ENCODE measurements around the gene ATOSA. TPM values are rescaled to one million over a fixed set of nuclear protein-coding genes. Genes with fewer than 3 reads are reported as not detected.

The ATOSA gene, protein sequence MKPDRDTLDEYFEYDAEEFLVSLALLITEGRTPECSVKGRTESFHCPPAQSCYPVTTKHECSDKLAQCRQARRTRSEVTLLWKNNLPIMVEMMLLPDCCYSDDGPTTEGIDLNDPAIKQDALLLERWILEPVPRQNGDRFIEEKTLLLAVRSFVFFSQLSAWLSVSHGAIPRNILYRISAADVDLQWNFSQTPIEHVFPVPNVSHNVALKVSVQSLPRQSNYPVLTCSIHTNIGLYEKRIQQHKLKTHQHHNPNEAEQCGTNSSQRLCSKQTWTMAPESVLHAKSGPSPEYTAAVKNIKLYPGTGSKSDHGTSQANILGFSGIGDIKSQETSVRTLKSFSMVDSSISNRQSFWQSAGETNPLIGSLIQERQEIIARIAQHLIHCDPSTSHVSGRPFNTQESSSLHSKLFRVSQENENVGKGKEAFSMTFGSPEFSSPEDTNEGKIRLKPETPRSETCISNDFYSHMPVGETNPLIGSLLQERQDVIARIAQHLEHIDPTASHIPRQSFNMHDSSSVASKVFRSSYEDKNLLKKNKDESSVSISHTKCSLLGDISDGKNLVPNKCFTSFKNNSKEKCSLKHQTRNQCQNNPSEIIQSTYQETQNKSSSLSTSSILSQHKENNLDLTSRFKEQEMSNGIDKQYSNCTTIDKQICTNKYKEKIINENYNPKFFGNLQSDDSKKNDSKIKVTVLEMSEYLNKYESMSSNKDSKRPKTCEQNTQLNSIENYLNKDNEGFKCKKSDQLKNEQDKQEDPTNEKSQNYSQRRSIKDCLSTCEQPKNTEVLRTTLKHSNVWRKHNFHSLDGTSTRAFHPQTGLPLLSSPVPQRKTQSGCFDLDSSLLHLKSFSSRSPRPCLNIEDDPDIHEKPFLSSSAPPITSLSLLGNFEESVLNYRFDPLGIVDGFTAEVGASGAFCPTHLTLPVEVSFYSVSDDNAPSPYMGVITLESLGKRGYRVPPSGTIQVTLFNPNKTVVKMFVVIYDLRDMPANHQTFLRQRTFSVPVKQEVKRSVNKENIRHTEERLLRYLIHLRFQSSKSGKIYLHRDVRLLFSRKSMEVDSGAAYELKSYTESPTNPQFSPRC
- total RNA-seq: 10 to 100 TPM; 60.5 to 65.1 TPM

DNA sequence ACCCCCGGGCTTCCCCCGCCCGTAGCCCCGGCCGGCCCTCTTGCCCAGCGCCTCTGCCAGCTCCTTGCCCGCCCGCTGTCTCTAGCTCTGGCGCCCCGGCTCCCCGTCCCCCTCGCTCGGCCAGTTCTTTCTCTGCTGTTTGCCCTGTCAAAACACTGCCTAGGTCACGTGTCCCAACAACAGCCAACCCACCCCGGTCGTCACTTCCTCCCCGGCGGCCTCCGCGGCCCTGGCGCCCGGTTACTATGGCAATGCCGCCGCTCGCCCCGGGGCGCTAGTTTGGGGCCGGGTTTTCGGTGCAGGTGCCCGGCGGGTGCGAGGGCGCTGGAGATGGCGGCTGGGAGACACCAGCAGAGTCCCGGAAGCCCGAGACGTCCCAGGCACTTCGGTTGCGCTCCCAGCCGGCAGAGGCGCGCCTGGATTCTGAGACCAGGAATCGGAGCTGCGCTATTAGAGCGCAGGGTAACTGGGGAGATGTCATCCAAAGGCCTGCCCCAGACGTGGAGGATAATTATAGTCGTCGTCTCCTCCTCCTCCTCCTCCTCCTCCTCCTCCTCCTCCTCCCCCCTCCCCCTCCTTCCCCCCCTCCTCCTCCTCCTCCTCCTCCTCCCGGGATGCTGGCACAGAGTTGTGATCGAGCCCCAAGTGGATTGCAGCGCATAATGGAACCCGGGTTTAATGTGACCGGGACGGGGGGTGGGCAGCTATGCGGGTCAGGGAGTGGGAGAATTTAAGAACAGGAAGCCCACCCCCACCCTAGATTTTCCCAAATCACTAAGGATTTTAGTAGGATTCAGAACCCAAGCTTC lies at the start of gene ATOSA:
Gene ATOSA (minus strand): TSS at position 157 of the 809 bp plus-strand sequence. CDS start 1,367 bp downstream, outside the sequence.
- peak within 1 kb of the TSS; percentile 100 for H3K4me3 Mint-ChIP-seq
- peak within 1 kb of the TSS; percentile 100 for H3K27ac Mint-ChIP-seq
- peaks cover 11% of the 10 kb centered on the region for H3K36me3 Mint-ChIP-seq
- POLR2A ChIA-PET: interaction anchor here (0.5 to 2.0 kb wide), 11 partner anchors 20 to 1032 kb away, joined by 3 to 8 read pairs (median 3); no protein-coding TSS in a partner anchor
- H3K4me1 Mint-ChIP-seq: peaks cover 26% of the 10 kb centered on the region
- peak; percentile 91 for DNase-seq
- ATAC-seq (ENCODE audit: low read depth): peak; percentile 77
- H3K27me3 Mint-ChIP-seq: no peaks in the 10 kb centered on the region
- H3K9me3 Mint-ChIP-seq: no peaks in the 10 kb centered on the region

DNA sequence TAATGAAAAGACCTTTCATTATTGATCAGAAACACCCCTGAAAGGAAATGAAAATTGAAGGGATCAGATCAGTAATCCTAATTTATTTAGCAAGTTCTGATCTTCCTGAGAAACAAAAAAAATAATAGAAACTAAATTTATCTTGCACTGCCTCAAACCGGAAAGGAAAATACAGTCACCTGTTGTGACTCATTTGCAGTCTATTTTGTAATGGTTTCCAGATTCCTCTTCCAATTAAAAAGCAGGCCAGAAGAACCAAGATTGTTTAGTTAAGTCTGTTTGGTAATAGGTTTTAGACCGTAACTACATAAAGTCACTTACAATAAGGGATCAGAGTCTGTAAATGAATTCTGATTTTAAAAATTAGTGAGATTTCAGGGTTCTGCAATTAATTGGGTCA lies 49.7 kb upstream of the ATOSA start:
- H3K27ac Mint-ChIP-seq: no peak overlapping the region
- peaks cover 7% of the 10 kb centered on the region for H3K27me3 Mint-ChIP-seq
- DNase-seq (no peak), ATAC-seq (ENCODE audit: low read depth) (no peak)
- H3K4me1 Mint-ChIP-seq: peaks cover 24% of the 10 kb centered on the region
- H3K4me3 Mint-ChIP-seq: no peak overlapping the region
- H3K9me3 Mint-ChIP-seq: no peaks in the 10 kb centered on the region
- no peaks in the 10 kb centered on the region for H3K36me3 Mint-ChIP-seq
- POLR2A ChIA-PET: interaction anchor here (1.4 kb wide), 1 partner anchor 183 kb away, joined by 3 read pairs; no protein-coding TSS in a partner anchor

DNA sequence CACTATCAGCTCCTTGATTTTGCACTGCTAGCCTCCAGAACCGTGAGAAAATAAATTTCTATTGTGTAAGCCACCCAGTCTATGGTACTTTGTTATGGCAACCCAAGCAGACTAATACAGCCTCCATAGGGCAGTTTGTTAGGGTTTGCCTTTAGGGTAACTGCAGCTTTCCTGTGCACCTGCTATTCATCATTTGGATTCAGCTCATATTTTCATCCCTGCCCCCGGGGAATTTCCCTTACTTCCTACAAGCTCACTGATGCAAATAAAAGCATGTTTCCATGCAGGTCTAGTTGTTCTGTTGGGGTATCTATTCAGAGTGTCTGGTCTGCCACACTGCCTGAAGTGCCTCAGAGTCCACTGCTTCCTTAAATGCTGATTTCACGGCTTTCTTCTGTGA lies 48.6 kb upstream of the ATOSA start:
- DNase-seq (no peak), ATAC-seq (ENCODE audit: low read depth) (no peak)
- Mint-ChIP-seq H3K4me1 (peaks cover 14% of the 10 kb centered on the region), H3K27ac (no peak overlapping the region), H3K27me3 (peaks cover 7% of the 10 kb centered on the region), H3K4me3 (no peak overlapping the region), H3K9me3 (no peaks in the 10 kb centered on the region), H3K36me3 (no peaks in the 10 kb centered on the region)
- POLR2A ChIA-PET: no interaction called here

DNA sequence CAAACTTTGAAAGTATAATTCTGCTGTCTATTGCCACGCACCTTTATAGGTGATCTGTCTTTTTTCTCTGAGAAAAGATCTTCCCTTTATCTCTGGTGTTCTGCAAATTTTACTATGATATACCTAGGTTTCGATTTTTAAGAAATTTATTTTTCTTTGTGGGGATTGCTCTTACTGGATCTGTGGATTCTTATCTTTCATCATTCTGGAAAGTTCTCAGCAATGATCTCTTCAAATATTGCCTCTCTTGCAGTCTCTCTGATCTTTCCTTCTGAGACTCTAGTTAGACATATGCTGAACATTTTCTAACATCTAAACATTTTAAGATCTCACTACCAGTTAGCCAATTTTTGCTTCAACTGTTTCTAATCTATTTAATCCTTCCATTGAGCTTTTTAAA lies 47.0 kb upstream of the ATOSA start:
- DNase-seq: no peak
- POLR2A ChIA-PET: no interaction called here

DNA sequence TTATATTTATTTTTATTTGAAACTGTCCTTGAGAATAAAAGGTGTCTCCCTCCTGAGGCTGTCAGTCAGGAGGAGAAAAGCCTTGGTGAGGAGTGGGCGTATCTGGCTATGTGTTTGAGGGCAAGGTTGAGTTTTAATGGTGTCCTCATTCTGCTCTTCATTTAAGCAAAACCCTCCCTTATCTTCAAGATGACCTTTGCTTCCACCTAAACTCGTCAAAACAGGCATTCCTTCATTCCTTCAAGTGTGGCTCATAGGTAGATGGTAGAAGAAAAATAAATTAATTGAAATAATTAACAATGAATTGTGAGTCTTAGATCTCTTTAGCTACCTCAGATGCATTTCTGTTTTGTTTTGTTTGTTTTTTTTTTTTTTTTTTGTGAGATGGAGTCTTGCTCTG lies 39.4 kb upstream of the ATOSA start:
- Mint-ChIP-seq H3K27ac (no peak overlapping the region), H3K36me3 (no peaks in the 10 kb centered on the region), H3K4me1 (no peaks in the 10 kb centered on the region), H3K27me3 (peaks cover 3% of the 10 kb centered on the region), H3K9me3 (no peaks in the 10 kb centered on the region), H3K4me3 (no peak overlapping the region)
- POLR2A ChIA-PET: no interaction called here
- DNase-seq (no peak), ATAC-seq (ENCODE audit: low read depth) (no peak)

More for the DNA sequence above, 47.0 kb upstream of the ATOSA start:
- no peaks in the 10 kb centered on the region for H3K9me3 Mint-ChIP-seq
- no peaks in the 10 kb centered on the region for H3K36me3 Mint-ChIP-seq
- ATAC-seq (ENCODE audit: low read depth): no peak
- H3K4me3 Mint-ChIP-seq: no peak overlapping the region
- peaks cover 7% of the 10 kb centered on the region for H3K27me3 Mint-ChIP-seq
- H3K27ac Mint-ChIP-seq: no peak overlapping the region
- peaks cover 11% of the 10 kb centered on the region for H3K4me1 Mint-ChIP-seq

DNA sequence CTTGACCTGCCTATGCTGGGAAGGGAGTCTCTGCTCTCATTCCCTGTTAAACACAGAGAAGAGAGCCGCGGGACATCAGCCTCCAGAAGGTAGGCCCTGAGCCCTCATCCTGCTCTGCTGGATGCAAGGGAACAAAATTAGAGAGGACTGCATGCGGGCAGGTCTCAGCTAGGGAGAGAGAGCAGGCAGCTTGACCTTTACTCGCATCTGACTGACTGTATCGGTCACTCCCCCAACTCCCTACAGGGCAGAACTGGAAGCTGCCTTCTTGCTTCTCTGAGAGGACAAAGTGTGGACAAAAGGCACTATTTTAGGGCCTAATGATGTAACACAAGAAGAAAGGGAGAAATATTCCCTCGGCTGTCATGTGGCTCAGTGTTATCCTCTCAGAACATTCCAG lies 38.7 kb upstream of the ATOSA start:
- POLR2A ChIA-PET: no interaction called here
- ATAC-seq (ENCODE audit: low read depth): no peak
- Mint-ChIP-seq H3K4me3 (no peak overlapping the region), H3K27me3 (peaks cover 3% of the 10 kb centered on the region), H3K9me3 (no peaks in the 10 kb centered on the region), H3K4me1 (no peaks in the 10 kb centered on the region), H3K36me3 (no peaks in the 10 kb centered on the region), H3K27ac (no peak overlapping the region)
- no peak for DNase-seq

DNA sequence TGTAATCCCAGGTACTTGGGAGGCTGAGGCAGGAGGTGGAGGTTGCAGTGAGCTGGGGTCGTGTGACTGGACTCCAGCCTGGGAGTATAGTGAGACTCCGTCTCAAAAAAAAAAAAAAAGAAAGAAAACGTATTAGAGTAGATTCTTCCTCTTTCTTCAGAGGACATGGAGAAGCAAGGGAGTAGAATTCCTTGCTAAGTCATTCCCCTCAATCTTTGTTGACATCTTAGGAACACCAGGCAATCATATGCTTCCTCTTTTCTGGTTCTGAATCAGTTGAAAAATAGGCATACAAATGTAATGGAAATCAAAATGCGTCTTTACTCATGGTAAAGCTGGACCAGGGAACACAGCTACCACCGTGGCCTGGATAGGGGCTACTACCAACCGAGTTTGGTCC lies 38.3 kb upstream of the ATOSA start:
- DNase-seq (no peak), ATAC-seq (ENCODE audit: low read depth) (no peak)
- POLR2A ChIA-PET: no interaction called here
- Mint-ChIP-seq H3K27ac (no peak overlapping the region), H3K4me3 (no peak overlapping the region), H3K36me3 (no peaks in the 10 kb centered on the region), H3K4me1 (no peaks in the 10 kb centered on the region), H3K9me3 (no peaks in the 10 kb centered on the region), H3K27me3 (peaks cover 3% of the 10 kb centered on the region)

DNA sequence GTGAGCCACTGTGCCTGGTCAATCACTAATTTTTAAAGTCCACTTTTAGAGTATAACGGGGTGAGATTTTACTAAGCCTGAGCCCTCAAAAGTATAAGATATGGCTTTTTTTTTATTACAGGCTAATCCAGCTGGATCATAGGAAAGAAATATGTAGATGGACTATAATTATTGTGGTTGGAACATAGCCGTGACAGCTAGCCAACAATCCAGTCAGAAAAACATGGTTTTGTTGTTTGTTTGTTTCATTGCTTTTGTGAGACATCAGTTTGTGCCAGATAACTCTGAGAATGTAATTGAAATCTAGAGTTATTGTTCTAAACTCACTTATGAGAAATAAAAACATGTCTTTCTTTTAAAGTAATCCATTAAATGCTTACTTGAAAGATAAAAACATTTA lies 37.3 kb upstream of the ATOSA start:
- Mint-ChIP-seq H3K27me3 (peaks cover 3% of the 10 kb centered on the region), H3K36me3 (no peaks in the 10 kb centered on the region), H3K9me3 (no peaks in the 10 kb centered on the region), H3K4me1 (no peaks in the 10 kb centered on the region), H3K4me3 (no peak overlapping the region), H3K27ac (no peak overlapping the region)
- DNase-seq (no peak), ATAC-seq (ENCODE audit: low read depth) (no peak)
- POLR2A ChIA-PET: no interaction called here

DNA sequence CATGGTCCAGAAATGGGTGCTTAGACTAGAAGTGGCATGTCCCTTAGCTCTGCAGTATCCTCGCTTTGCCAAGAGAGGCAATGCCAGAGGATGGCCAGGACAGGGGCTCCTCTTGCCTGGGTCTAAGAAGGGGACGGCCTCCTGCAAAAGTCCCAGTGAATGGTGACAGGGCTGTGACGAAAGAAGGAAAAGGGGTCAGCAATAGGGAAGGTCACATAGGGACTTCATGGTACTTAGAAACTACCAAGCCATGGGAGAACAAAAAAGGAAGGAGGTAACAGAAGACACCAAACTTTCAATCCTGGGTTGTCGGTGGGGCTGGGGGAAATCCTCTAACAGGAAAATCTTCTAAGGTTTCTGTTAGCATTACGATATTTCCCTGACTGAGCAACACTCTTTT lies 36.2 kb upstream of the ATOSA start:
- Mint-ChIP-seq H3K27me3 (no peaks in the 10 kb centered on the region), H3K4me3 (no peak overlapping the region), H3K4me1 (peaks cover under 1% of the 10 kb centered on the region), H3K27ac (no peak overlapping the region), H3K9me3 (no peaks in the 10 kb centered on the region), H3K36me3 (no peaks in the 10 kb centered on the region)
- ATAC-seq (ENCODE audit: low read depth): no peak
- no peak for DNase-seq
- POLR2A ChIA-PET: no interaction called here

DNA sequence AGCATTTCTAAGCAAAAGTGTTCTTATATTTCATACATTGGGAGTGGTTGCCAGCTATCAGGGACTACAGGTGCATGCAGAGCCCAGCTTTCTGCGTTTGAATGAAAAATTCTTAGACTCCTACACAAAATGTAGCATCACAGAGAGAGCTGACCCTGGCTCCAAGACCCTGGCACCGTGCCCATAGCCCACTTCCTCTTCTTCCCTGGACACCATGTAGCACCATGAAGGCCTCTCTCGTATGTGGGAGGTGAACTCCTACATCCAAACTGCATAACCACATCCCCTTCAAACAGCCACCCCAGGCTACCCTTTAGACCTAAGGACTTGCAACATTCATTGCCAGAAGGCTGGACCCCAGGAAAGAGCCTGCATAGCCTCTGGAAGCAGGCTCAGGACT lies 35.8 kb upstream of the ATOSA start:
- Mint-ChIP-seq H3K4me1 (peaks cover 2% of the 10 kb centered on the region), H3K36me3 (no peaks in the 10 kb centered on the region), H3K27ac (no peak overlapping the region), H3K27me3 (no peaks in the 10 kb centered on the region), H3K9me3 (no peaks in the 10 kb centered on the region), H3K4me3 (no peak overlapping the region)
- no peak for DNase-seq
- POLR2A ChIA-PET: no interaction called here
- no peak for ATAC-seq (ENCODE audit: low read depth)

DNA sequence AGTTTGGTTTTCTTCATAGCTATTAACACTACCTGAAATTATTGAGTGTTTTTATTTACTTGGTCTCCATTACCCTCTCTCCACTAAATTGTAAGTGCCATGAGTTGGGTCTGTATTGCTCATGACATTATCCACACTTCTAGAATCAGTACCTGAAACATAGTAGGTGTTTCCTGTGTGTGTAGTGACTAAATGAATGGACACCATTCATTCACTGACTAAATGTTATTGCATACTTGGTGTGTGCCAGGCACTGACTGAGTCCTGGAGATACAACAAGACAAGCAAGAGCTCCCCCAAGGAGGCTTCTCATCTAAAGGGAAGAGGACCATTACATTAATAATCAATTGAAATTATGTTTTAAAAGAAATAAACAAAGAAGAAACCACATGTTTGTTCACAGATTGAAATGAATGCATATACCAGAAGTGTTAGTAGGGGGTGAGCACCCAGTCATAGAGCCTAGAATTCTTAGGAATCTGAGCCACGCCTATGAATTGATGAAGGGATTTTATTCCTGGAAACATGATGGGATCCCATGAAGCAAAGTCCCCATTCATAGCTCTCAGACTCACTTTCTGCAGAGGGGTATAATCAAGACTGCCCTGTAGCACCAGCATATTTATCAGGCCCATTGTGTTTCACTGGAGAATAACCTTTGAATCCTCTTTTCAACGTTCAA lies 31.7 kb upstream of the ATOSA start:
- ATAC-seq (ENCODE audit: low read depth) (no peak), DNase-seq (no peak)
- Mint-ChIP-seq H3K9me3 (no peaks in the 10 kb centered on the region), H3K4me1 (peaks cover 2% of the 10 kb centered on the region), H3K27ac (no peak overlapping the region), H3K4me3 (no peak overlapping the region), H3K36me3 (no peaks in the 10 kb centered on the region), H3K27me3 (peaks cover 12% of the 10 kb centered on the region)
- POLR2A ChIA-PET: no interaction called here

DNA sequence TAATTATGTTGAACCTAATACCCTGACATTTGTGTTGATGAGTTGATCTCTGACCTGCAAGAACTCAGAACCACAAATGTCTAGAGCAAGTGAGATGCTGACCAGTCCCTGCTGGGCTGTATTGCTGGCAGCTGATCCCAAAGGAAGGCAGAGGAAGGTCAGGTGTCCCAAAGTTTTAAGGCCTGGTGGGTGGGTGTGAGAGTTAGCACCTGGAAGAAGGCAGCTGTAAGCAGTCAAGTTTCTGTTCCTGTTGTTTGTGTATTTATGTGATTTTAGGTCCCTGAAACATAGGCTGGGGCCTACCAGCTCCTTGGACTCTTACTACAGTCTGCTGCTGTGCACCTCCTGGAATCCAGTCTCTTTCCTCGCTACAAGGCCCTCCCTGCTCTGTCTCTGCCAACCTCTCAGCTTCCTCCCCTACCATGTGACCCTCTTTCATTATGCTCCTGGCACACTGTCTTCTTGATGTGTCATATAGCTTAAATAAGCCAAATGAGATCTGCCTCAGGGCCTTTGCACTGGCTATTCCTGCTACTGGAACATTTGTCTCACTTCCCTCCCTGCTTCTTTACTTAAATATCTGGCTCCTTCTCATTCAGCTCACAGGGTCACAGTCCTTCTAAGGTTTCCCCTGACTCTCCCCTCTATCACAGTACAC lies 31.0 kb upstream of the ATOSA start:
- POLR2A ChIA-PET: no interaction called here
- Mint-ChIP-seq H3K4me3 (no peak overlapping the region), H3K27me3 (peaks cover 12% of the 10 kb centered on the region), H3K4me1 (peaks cover 2% of the 10 kb centered on the region), H3K9me3 (no peaks in the 10 kb centered on the region), H3K36me3 (no peaks in the 10 kb centered on the region), H3K27ac (no peak overlapping the region)
- no peak for DNase-seq
- no peak for ATAC-seq (ENCODE audit: low read depth)

All from activated naive CD8-positive, alpha-beta T cell treated with anti-CD3 and anti-CD28 coated beads, Interleukin-2, amount 10 ng/mL, durations not matched to agents 7 days and 5 days (primary cell).